Stimulated activated CD4-positive, alpha-beta T cell treated with anti-CD3 and anti-CD28 coated beads, Interleukin-4, amount 100 ng/mL, for 48 hours (primary cell): Measurements from ENCODE around the gene PPM1L.

Source experiments
- DNase-seq, 2 donors: peaks; one replicate each; pipeline ENCODE4 v3.0.0-alpha.2; 2020; ENCODE audit warnings: low read depth in 2 of 2

The PPM1L gene

GRCh38 chr3:161100994-161101393, 345.0 kb downstream of the PPM1L start:
- DNase-seq, result no peak

- no peak for DNase-seq
These were observed 345.6 kb downstream of the PPM1L start for GRCh38 chr3:161101609-161102008.

- no peak for DNase-seq
These were observed 347.9 kb downstream of the PPM1L start for GRCh38 chr3:161103776-161104385.

- DNase-seq, result peak; percentile 7 to 15
These were observed 348.8 kb downstream of the PPM1L start, which contains the start of gene B3GALNT1 for GRCh38 chr3:161104561-161105551. Gene B3GALNT1, minus strand, starts transcription at chr3:161105349. Its CDS starts 18,595 bp downstream, at chr3:161086754.

GRCh38 chr3:161107311-161107710, 351.3 kb downstream of the PPM1L start:
- DNase-seq, result no peak

- DNase-seq, result no peak
These were observed 352.8 kb downstream of the PPM1L start for GRCh38 chr3:161108840-161109239.

GRCh38 chr3:161117646-161118045, 361.6 kb downstream of the PPM1L start:
- DNase-seq, result no peak

- no peak for DNase-seq
These were observed 370.5 kb downstream of the PPM1L start for GRCh38 chr3:161126495-161126894.
